ENCODE results near the gene CHST13.
"Not testable (repeated sequence)": the region's sequence is repeated elsewhere in the genome, so short reads cannot be mapped to it uniquely, and the experiment has no call there.

CHST13 gene

DNA sequence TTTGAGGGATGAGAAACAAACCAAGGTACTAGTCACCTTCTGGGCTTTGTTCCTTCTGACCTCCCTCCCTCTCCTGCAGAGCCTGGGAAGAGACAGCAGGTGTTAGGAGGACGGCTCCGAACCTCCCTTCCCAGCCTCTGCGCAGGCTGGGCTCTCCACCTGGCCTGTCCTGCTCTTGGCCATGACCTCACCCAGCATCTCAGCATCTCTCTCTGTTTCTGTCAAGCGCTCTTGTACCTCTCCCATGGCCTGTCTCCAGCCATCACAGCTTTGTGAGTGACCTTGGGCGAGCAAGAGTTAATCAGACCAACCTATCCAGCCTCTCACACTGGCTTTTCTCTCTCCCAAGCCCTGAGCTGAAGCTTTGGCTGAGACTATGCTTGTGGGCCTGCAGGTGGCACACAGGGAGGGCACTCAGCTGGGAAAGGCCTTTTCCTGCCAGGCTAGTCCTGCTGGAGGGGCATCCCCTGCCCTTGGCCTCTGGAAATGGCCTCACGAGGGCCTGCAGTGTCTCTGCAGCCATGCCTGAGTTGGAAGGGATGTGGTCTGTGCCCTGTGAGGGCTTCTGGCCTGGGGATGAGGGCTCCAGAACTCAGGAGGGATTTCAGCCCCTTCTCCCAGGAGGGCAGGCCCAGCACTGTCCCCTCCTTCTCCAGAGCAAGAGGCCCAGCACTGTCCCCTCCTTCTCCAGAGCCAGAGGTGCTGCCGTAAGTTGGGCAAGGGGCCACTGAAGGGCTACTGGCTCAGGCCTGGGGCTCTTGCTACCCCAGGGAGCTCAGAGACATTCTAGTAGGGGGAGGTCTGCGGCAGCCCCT is 2.1 kb downstream of the CHST13 start:
- DNase-seq (ENCODE audit: low spot score), result no peak

DNA sequence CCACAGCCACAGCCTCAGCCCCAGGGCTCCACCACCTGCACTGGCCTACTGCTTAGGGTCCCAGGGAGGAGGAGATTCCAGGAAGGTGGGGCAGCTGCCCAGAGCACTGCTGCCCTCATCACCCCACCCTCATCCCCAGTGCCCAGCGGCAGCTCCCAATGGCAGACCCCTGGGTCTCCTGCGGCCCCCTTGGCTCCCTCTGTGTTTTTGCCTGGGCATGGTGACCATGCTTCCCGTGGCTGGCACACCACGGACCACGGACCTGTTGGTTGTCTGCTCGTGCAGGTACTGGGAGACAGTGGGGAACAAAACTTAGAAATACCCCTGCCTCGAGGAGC is 2.7 kb downstream of the CHST13 start:
- DNase-seq (ENCODE audit: low spot score), result no peak

DNA sequence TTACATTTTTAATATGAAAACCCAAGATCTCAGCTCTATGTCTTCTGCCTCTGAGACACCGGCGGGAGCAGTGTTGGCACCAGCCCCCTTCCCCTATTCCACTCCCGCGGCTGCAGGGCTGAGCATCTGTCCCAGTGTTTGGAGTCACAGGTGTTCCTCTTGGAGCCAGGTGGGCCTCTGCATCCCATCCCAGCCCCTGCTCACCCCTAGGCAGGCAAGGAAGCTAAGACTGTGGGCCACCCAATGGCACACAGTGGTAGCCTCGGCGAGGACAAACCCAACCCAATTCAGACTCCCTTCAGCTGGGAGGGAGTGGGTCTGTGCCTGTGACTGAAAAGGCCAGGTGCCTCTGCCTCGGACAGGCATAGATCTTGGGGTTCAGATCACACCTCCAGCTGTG is 3.1 kb downstream of the CHST13 start:
- no peak for DNase-seq (ENCODE audit: low spot score)

DNA sequence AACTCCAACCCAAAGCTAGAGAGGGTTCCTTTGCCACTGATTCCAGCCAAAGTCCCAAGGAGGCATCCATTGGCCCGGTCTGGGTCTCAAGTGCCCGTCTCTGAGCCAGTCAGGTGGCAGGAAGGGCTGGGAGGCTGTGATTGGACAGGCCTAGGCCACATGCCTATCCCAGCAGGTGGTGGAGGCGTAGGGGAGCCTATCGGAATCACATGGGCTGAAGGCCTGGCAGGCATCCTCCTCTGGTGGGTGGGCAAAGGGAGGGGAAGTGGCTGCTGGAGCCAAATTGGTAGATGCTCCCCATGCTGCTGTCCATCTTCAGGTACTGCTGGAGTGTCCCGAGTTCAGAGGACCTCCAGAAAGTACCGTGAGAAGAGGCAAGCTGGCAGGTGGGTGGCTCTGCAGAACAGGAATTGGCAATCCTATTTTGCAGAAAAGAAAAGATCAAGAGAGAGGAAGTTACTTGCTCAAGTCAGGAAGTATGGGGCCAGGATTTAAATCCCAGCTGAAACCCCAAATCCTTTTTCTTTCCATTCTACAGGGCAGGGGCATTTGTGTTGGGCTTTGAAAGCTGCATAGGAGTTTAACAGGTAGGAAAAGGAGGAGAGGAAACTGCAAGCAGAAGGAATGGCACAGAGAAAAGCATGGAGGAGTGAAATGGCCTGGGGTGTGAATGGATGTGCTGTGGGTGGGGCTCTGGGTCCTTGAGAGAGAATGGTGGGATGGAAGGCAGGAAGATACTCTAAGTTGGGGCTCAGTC is 3.7 kb downstream of the CHST13 start:
- no peak for DNase-seq (ENCODE audit: low spot score)

GRCh38 chr3:126528419-126528799 is 4.5 kb downstream of the CHST13 start:
- no peak for DNase-seq (ENCODE audit: low spot score)

DNA sequence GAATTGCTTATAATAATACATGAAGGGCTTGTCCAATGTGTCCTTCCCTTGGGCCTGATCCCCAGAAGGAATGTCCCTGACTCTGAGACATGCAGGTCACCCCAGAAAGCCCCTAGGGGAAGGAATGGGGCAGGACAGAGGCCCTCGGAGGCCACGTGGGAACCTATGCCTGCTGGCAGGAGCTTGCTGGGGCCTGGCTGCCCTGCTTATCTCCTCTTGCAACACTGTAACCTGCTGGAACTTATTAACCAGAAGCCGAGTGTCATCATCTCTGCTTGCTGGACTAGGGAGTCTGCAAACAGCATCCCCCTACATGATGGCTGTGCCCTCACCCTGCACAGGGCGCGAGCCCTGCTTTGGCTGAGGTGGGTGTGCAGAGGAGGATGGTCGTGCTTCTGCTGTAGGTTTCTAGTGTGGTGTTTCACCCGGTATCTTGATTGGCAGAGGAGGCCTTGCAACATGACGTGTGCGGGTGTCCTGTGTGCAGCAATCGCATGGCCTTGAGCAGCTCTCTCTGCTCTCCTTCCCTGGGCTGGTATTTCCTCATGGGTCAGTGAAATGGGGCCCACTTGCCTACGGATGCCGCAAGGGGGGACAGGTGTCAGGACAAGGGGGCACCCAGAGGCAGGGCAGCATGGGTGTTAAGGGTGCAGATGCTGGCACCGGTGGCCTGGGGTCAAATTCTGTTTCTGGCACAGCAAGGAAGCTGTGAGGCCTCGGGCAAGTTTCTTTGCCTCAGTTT is 5.0 kb downstream of the CHST13 start:
- DNase-seq (ENCODE audit: low spot score), result no peak

DNA sequence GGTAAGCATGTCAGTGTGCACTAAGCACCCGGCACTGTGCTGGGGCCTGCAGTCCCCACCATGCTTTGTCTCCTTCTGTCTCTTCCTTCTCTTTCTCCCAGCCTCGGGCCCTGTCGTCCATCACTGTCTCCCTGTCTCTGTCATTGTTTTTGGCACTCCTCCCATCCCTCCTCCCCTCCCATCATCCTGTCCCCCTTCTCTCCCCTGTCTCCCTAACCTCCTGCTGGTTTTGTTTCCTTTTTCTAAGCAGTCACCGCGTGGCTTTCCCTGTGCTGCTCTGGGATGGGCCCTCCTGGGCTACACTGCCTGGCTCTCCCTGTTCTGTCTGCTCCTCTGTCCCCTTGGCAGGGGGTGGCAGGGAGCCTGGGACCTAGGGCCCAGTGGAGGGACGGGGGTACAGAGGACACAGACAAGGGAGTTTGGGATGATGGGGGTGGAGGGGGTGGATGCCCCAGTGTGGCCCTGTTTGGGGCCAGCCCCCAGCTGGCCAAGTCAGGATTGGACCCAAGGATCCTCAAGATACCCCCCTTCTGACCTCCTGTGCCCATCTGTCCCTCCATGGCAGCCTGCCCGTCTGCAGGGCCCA is 5.7 kb downstream of the CHST13 start:
- DNase-seq (ENCODE audit: low spot score), result no peak

DNA sequence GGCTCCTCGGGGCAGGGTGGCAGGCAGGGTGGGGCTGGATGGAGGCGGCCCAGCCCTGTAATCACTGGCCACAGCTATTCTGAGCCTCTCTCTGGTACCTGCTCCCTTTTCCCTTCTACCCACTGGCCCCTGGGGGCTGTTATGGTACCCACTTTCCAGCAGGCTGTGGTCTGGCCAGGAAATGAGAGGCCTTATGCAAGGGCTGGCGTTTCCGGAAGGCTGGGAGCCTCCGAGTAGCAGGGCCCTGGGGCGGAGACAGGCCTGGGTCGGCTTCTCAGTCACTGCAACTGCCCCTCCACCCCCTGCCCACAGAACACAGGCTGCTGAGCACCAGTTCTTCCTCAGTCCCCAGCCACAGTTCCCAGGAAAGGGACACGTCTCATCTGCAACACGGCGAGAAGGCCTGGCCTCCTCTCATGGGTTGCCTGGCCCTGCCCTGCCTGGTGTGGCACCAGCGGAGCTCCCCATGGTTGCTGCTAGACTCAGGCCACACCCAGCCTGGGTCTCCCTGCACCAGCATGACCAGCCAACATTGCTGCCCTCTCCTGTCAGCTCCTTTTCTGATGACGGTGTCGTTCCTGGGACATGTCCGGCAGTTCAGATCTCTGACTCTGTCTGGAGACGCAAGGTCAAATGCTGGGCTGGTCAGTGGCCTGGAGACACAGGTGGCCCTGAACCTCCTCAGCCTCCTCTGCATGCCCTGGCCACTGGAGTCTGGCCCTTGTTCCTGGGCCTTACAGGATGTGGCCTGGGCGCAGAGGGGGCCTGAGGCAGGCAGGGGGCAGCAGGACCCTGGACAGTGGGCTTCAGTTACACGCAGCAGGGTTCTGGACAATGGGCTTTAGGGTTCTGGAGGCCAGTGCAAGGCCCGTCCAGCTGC is 6.5 kb downstream of the CHST13 start:
- no peak for DNase-seq (ENCODE audit: low spot score)

DNA sequence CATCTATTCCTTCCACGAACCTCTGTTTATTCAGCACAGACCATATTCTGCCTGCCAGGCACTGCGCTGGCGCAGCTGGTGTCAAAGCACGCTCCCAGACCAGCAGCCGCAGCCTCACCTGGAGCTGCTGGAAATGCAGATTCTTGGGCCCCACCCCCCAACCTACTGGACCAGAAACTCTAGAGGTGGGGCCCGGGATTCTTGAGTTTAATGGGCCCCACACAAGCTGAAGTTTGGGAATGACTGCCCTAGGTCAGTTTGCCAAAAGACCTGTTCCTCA is 7.0 kb downstream of the CHST13 start:
- DNase-seq (ENCODE audit: low spot score), result no peak

GRCh38 chr3:126533506-126533905 is 9.6 kb downstream of the CHST13 start:
- no peak for DNase-seq (ENCODE audit: low spot score)

- DNase-seq (ENCODE audit: low spot score), result not testable (repeated sequence)
Observed at GRCh38 chr3:126534716-126535115, 10.8 kb downstream of the CHST13 start.

GRCh38 chr3:126535636-126536035 is 11.7 kb downstream of the CHST13 start:
- DNase-seq (ENCODE audit: low spot score), result no peak

DNA sequence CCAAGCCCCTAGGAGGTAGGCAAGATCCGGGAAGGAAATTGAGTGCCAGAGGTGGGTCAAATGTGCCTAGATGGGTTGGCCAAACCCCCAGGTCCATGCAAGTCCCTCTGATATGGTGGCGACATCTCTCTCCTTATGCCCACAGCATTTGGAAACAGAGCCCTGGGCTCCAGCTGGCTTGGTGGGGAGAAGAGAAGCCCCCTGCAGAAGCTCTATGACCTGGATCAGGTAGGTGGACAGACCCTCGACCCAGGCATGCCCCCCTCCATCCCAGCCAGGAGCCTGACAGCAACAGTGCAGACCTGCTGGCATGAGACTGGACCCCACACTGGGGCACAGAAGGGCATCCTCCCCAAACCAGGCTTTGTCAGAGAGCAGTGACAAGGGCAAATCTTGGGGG is 12.2 kb downstream of the CHST13 start:
- DNase-seq (ENCODE audit: low spot score), result no peak

GRCh38 chr3:126537116-126537729 is 13.3 kb downstream of the CHST13 start:
- DNase-seq (ENCODE audit: low spot score), result no peak

DNA sequence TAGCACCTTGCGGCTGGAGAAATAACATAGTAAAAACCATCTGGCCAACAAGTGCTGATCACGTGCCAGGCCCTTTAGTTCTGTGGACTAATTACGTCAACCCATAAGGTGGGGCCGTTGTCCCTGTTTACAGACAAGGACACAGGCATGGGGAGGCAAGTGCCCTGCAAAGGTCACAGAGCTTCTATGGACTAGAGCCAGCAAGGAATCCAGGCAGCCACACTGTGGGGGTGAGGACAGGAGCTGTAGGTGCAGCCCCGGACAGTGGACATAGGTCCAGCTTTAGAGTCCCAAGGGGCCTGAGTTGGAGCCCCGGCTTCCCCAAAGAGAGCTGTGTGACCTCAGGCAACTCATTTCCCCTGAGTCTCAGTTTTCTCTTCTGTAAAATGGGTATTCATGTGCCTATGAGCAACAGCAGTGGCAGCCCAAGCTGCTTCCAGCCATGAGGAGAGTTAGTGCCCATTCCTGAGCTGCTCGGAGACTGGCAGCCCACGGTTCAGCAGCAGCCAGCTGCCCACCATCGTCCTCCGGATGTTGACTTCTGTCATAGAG is 13.9 kb downstream of the CHST13 start:
- no peak for DNase-seq (ENCODE audit: low spot score)

DNA sequence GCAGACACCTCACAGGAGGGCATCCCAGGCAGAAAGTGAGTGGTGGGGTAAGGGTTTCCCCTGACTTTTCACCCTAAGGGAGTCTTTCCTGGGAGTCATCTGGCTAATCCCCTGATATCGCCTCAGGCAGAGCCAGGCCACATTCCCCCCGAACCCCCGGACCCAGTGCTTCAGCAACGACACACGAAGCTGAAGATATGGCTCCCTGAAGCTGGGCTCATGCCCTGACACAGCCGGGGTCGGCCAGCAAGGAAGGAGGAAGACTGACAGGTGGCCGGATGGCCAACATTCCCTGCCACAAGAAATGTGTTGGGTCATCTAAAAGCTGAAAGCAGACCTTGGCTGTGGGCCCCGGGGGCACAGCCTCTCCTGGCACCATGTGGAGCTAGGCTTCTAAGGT is 14.4 kb downstream of the CHST13 start:
- no peak for DNase-seq (ENCODE audit: low spot score)

DNA sequence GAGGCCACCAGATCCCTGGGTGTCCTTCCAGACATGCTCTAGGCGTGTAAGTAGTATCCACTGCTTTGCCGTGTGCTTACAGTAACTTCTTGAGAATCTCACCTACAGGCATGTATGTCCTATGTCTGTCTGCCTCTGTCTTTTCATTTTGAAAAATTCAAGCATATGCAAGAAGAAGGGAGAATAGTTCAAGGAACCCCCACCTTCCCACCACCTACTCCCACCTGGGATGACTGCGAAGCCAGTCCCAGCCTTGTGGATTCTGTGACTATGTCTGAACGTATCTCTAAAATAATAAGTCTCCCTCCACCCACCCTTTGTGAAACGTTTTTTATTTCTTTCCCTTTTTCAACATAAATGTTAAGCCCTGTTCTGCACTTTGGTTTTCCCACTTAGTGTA is 15.0 kb downstream of the CHST13 start:
- no peak for DNase-seq (ENCODE audit: low spot score)

DNA sequence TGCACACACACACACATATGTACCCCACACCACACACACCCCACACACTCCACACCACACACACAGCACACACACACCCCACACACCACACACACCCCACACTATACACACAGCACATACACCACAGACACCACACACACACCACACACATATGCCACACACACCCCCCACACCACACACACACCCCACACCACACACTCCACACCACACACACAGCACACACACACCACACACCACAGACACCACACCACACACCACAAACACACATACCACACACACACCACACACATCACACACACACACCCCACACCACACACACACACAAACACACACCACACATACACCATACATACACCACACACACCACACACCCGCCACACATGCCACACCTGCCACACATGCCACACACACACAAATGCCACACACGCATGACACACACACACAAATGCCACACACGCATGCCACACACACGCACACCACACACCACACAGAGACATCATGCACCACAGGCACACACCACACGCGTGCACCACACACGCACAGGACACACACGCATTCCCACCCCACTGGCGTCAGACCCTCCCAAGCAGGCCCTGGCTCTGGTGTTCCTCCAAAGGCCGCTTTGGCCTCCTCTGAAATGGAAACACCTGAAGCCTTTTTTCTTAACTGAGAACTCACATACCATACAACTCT is 15.7 kb downstream of the CHST13 start:
- no peak for DNase-seq (ENCODE audit: low spot score)

GRCh38 chr3:126540342-126540849 is 16.4 kb downstream of the CHST13 start:
- no peak for DNase-seq (ENCODE audit: low spot score)

DNA sequence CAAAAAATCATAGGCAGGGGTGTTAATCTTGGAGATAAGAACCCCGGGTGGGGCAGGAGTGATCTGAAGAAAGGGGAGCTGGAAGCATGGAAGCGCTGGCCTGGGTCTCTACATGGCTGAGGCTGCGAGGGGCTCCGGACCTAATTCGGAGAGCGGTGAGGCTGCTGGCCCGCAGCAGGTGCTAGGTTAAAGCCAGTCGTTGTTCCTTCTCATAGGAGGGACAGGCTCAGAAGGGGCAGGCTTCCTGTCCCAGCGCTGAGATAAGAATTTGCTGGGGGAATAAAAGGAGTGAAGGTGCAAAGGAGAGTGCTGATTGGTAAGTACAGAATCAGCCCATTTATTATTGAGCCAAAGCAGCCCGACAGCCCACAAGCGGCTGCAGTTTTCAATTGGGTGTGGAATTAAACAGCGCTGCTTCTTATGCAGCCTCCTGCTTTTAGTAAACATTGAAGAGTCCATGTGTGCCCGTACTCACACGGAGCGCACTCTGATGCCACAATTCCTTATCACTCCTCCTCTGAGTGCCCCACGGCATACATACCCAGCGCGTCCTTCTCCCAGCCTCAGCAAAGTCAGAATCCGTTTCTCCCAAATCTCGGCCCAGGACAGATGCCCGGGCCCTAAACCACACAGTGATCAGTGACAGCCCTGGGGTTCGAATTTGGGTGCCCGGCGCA is 17.1 kb downstream of the CHST13 start:
- DNase-seq (ENCODE audit: low spot score), result no peak

Data from CD4-positive, alpha-beta T cell treated with Interleukin-15 for 4 hours (primary cell).